A673 (cell line): ENCODE measurements around the gene SCN2A. TPM values are rescaled to one million over a fixed set of nuclear protein-coding genes. Genes with fewer than 3 reads are reported as not detected.

Experiments
- BruUV-seq: library from RNA; stranded (reverse); fragments of 400-500 nt; replicated peaks from 2 replicates; lab custom pipeline; 2021; lab: Mats Ljungman, UMichigan
- CTCF ChIA-PET: fragments of 300-600 bp; sonication (Branson Sonifier 250); formaldehyde crosslinking; loops from one replicate; lab custom pipeline; 2022; ENCODE audit warnings: antibody characterized with exemption; lab: Charles Lee
- POLR2A ChIA-PET: fragments of 300-600 bp; sonication (Branson Sonifier 250); formaldehyde crosslinking; loops from one replicate; lab custom pipeline; 2022; ENCODE audit warnings: antibody characterized with exemption; ENCODE audit not compliant: low non-redundant PET; lab: Charles Lee
- DNase-seq: peaks from one replicate; pipeline ENCODE4 v3.0.0-alpha.2; 2015; ENCODE audit warnings: low spot score
- H3K27ac ChIP-seq: fragments of 200-600 bp; sonication (generic); 2 replicates; pipeline ENCODE4 v1.5.1; 2016; ENCODE audit warnings: mixed run types, low read depth, mild to moderate bottlenecking, mixed read lengths, antibody characterized with exemption, low read length; ENCODE audit not compliant: poor library complexity, severe bottlenecking
- H3K27me3 ChIP-seq: fragments of 200-600 bp; sonication (generic); replicated peaks from 2 replicates; pipeline ENCODE4 v1.6.1; 2017; ENCODE audit warnings: mixed run types, low read depth, mild to moderate bottlenecking, mixed read lengths, antibody characterized with exemption, low read length; ENCODE audit not compliant: insufficient read depth, poor library complexity
- H3K36me3 ChIP-seq: fragments of 200-600 bp; sonication (generic); 2 replicates; pipeline ENCODE4 v1.6.1; 2016; ENCODE audit warnings: mixed run types, mild to moderate bottlenecking, mixed read lengths, antibody characterized with exemption, low read length; ENCODE audit not compliant: insufficient read depth, poor library complexity, severe bottlenecking
- H3K4me1 ChIP-seq: fragments of 200-600 bp; sonication (generic); 2 replicates; pipeline ENCODE4 v1.6.1; 2017; ENCODE audit warnings: mixed run types, mild to moderate bottlenecking, mixed read lengths, antibody characterized with exemption, low read length; ENCODE audit not compliant: insufficient read depth, poor library complexity, severe bottlenecking
- H3K4me3 ChIP-seq: fragments of 200-600 bp; sonication (generic); 2 replicates; pipeline ENCODE4 v1.5.1; 2016; ENCODE audit warnings: low read depth, mixed run types, mild to moderate bottlenecking, mixed read lengths, low read length; ENCODE audit not compliant: poor library complexity, severe bottlenecking
- H3K9me3 ChIP-seq: fragments of 200-600 bp; sonication (generic); 2 replicates; pipeline ENCODE4 v1.6.1; 2016; ENCODE audit warnings: mixed run types, low read depth, mild to moderate bottlenecking, mixed read lengths, antibody characterized with exemption, low read length; ENCODE audit not compliant: poor library complexity, severe bottlenecking
- EZH2 ChIP-seq: fragments of 200-600 bp; sonication (generic); IDR thresholded peaks from 2 replicates; pipeline ENCODE4 v1.6.1; 2017; ENCODE audit warnings: borderline replicate concordance, low read depth, mild to moderate bottlenecking, mixed read lengths, antibody characterized with exemption, low read length; ENCODE audit not compliant: poor library complexity, severe bottlenecking
- intact Hi-C: fragments of 100-400 bp; cut with micrococcal nuclease; formaldehyde crosslinking; loops from one replicate; pipeline ENCODE4 v1.10.0; 2022; ENCODE audit not compliant: unreplicated experiment
- total RNA-seq: library from RNA; stranded (reverse); gene quantifications from 2 replicates; pipeline ENCODE4 v1.2.3, GENCODE V29; 2021
- TF ChIP-seq, protein P1 (sequence below): fragments of 300-800, 200-600 bp; sonication (generic); conservative IDR thresholded peaks from 2 replicates; pipeline ENCODE4 v1.5.1; 2017; ENCODE audit warnings: low read depth, mild to moderate bottlenecking, antibody characterized with exemption, low read length, moderate library complexity, mixed read lengths

SCN2A gene
- total RNA-seq, 1 experiment from 2014 or later = 0.73 TPM

DNA sequence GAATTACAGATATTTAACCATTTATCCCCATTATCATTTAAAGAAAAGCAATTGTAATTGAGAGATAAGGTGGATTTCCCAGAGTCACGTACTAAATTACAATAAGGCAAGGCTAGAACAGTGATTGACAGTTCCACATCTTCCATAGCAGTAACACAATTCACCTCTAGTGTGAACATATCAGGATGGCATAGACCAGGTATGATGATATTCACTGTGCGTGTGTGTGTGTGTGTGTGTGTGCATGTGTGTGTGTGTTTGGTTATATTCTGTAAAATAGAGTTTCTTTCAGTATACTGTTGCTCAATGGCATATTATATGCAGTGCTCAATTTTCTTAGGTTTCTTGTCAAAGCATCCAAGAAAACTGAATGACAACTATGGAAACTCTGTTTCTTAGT is 1.7 kb downstream of the SCN2A start:
- no peaks in the 10 kb centered on the region for H3K9me3 ChIP-seq
- intact Hi-C loops = loop anchor here (1.0 kb wide), 1 partner anchor 52 kb away; no protein-coding TSS in a partner anchor
- TF ChIP-seq, protein P1, sequence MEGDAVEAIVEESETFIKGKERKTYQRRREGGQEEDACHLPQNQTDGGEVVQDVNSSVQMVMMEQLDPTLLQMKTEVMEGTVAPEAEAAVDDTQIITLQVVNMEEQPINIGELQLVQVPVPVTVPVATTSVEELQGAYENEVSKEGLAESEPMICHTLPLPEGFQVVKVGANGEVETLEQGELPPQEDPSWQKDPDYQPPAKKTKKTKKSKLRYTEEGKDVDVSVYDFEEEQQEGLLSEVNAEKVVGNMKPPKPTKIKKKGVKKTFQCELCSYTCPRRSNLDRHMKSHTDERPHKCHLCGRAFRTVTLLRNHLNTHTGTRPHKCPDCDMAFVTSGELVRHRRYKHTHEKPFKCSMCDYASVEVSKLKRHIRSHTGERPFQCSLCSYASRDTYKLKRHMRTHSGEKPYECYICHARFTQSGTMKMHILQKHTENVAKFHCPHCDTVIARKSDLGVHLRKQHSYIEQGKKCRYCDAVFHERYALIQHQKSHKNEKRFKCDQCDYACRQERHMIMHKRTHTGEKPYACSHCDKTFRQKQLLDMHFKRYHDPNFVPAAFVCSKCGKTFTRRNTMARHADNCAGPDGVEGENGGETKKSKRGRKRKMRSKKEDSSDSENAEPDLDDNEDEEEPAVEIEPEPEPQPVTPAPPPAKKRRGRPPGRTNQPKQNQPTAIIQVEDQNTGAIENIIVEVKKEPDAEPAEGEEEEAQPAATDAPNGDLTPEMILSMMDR = no peak
- TF ChIP-seq EZH2 = no peak
- POLR2A ChIA-PET = no interaction called here
- no peak for DNase-seq
- CTCF ChIA-PET = no interaction called here
- H3K36me3 ChIP-seq = no peaks in the 10 kb centered on the region
- BruUV-seq = no TSS peak
- H3K27ac ChIP-seq = no peak overlapping the region
- H3K4me1 ChIP-seq = peaks cover 5% of the 10 kb centered on the region
- no peaks in the 10 kb centered on the region for H3K27me3 ChIP-seq
- no peak overlapping the region for H3K4me3 ChIP-seq

DNA sequence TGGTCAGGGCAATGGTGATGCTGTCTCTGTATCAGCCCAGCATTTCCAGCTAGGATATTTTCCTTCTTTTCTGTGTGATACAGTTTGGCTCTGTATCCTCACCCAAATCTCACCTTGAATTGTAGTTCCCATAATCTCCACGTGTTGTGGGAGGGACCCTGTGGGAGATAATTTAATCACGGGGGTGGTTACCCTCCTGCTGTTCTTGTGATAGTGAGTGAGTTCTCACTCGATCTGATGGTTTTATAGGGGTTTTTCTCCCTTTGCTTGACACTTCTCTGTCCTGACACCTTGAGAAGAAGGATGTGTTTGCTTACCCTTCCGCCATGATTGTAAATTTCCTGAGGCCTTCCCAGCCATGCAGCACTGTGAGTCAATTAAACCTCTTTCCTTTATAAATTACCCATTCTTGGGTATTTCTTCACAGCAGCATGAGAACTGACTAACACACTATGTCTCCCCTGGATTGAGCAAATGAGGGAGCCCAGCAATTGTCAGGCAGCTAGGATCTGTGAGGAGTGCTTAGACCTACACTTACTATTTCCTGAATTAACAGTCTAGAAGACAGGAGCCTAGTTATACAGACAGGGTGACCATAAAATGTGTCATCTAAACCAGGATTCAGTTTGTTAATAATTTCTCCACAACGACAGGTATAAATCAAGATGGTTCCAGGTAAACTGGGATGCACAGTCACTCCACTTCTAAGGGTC is 6.0 kb downstream of the SCN2A start:
- H3K27ac ChIP-seq = no peak overlapping the region
- intact Hi-C loops = no loop called here
- no peaks in the 10 kb centered on the region for H3K9me3 ChIP-seq
- no TSS peak for BruUV-seq
- H3K4me3 ChIP-seq = no peak overlapping the region
- ChIA-PET CTCF (no interaction called here), POLR2A (no interaction called here)
- H3K4me1 ChIP-seq = no peaks in the 10 kb centered on the region
- H3K36me3 ChIP-seq = no peaks in the 10 kb centered on the region
- H3K27me3 ChIP-seq = no peaks in the 10 kb centered on the region
- TF ChIP-seq, protein P1 = no peak
- TF ChIP-seq EZH2 = no peak
- DNase-seq = no peak

DNA sequence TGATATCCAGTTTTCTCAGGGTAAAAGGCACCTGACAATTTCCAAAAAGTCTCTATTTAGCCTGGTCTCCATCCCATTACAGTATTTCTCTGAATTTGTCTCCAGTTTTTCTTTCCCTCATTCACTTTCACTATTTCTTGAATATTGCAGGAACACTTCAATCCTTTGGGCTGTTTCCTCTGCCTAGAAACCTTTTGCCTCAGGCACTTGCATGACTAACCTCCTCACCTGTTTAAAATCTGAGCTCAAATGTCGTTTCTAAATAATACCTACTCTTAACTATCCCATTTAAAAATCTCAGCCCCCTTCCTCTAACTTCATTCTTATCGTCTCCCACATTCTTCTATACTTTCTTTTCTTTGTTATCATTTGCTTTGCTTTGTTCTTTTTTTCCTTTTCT is 9.0 kb downstream of the SCN2A start:
- Histone ChIP-seq H3K4me1 (peaks cover 7% of the 10 kb centered on the region), H3K27ac (no peak overlapping the region), H3K36me3 (no peaks in the 10 kb centered on the region), H3K4me3 (no peak overlapping the region), H3K27me3 (no peaks in the 10 kb centered on the region), H3K9me3 (no peaks in the 10 kb centered on the region)
- ChIA-PET CTCF (no interaction called here), POLR2A (no interaction called here)
- no peak for DNase-seq
- BruUV-seq = no TSS peak
- no peak for TF ChIP-seq EZH2
- TF ChIP-seq, protein P1 = no peak
- intact Hi-C loops = no loop called here
